Astrocyte (in vitro differentiated cells and primary cell): ENCODE measurements around the gene TBCEL. TPM values are rescaled to one million over a fixed set of nuclear protein-coding genes. Genes with fewer than 3 reads are reported as not detected.

Source experiments
- DNase-seq: peaks from one replicate; pipeline ENCODE4 v3.0.0-alpha.2; 2010; ENCODE audit warnings: low read depth
- FAIRE-seq: peaks from 2 replicates; lab custom pipeline; 2011; peaks lifted over from hg19 to GRCh38; lab: Jason Lieb, UNC
- H2AFZ ChIP-seq: 2 replicates; pipeline ENCODE4 v1.6.0; 2012; ENCODE audit warnings: low read depth, low read length, inconsistent platforms
- H3K27ac ChIP-seq: 2 replicates; pipeline ENCODE4 v1.5.1; 2011; ENCODE audit warnings: low read depth, low read length, inconsistent platforms
- H3K27me3 ChIP-seq: 2 replicates; pipeline ENCODE4 v1.6.0; 2011; ENCODE audit warnings: low read length, inconsistent platforms; ENCODE audit not compliant: insufficient read depth
- H3K36me3 ChIP-seq: 2 replicates; pipeline ENCODE4 v1.5.1; 2011; ENCODE audit warnings: low read length, inconsistent platforms; ENCODE audit not compliant: insufficient read depth
- H3K4me1 ChIP-seq: 2 replicates; pipeline ENCODE4 v1.5.1; 2011; ENCODE audit warnings: low read length, inconsistent platforms; ENCODE audit not compliant: insufficient read depth
- H3K4me2 ChIP-seq: 2 replicates; pipeline ENCODE4 v1.6.0; 2012; ENCODE audit warnings: low read length, inconsistent platforms
- H3K4me3 ChIP-seq: 2 replicates; pipeline ENCODE4 v1.5.1; 2011; ENCODE audit warnings: low read depth, mild to moderate bottlenecking, low read length, inconsistent platforms; ENCODE audit not compliant: insufficient read depth
- H3K79me2 ChIP-seq: 2 replicates; pipeline ENCODE4 v1.6.0; 2012; ENCODE audit warnings: mild to moderate bottlenecking, low read length, inconsistent platforms; ENCODE audit not compliant: insufficient read depth
- H3K9ac ChIP-seq: 2 replicates; pipeline ENCODE4 v1.6.0; 2012; ENCODE audit warnings: mild to moderate bottlenecking, low read length, inconsistent platforms
- H3K9me3 ChIP-seq: 2 replicates; pipeline ENCODE4 v1.5.1; 2012; ENCODE audit warnings: low read depth, mild to moderate bottlenecking, low read length, inconsistent platforms; ENCODE audit not compliant: insufficient read depth
- H4K20me1 ChIP-seq: 2 replicates; pipeline ENCODE4 v1.6.0; 2012; ENCODE audit warnings: low read length, inconsistent platforms; ENCODE audit not compliant: insufficient read depth
- H3K27ac Mint-ChIP-seq: one replicate; pipeline ENCODE4 v1.8.0; 2021; ENCODE audit warnings: mild to moderate bottlenecking, mixed read lengths; ENCODE audit not compliant: unreplicated experiment
- H3K27me3 Mint-ChIP-seq: one replicate; pipeline ENCODE4 v1.8.0; 2021; ENCODE audit warnings: low read depth, mixed read lengths; ENCODE audit not compliant: unreplicated experiment
- H3K36me3 Mint-ChIP-seq: one replicate; pipeline ENCODE4 v1.8.0; 2021; ENCODE audit warnings: low read depth, mixed read lengths; ENCODE audit not compliant: unreplicated experiment
- H3K4me1 Mint-ChIP-seq: one replicate; pipeline ENCODE4 v1.8.0; 2021; ENCODE audit warnings: low read depth, mixed read lengths; ENCODE audit not compliant: unreplicated experiment
- H3K4me3 Mint-ChIP-seq: one replicate; pipeline ENCODE4 v1.8.0; 2021; ENCODE audit warnings: mild to moderate bottlenecking, moderate library complexity, mixed read lengths; ENCODE audit not compliant: unreplicated experiment
- H3K9me3 Mint-ChIP-seq: one replicate; pipeline ENCODE4 v1.8.0; 2021; ENCODE audit warnings: mild to moderate bottlenecking, mixed read lengths; ENCODE audit not compliant: unreplicated experiment
- EZH2 ChIP-seq: IDR thresholded peaks from 2 replicates; pipeline ENCODE4 v1.6.1; 2012; ENCODE audit warnings: mild to moderate bottlenecking, low read length, inconsistent platforms; ENCODE audit not compliant: insufficient read depth
- total RNA-seq: library from RNA; stranded (reverse); gene quantifications from 2 replicates; pipeline ENCODE4 v1.2.1, GENCODE V29; 2021
- TF ChIP-seq, protein P1 (sequence below): IDR thresholded peaks from 2 replicates; pipeline ENCODE4 v1.5.1; 2011; ENCODE audit warnings: low read depth, mild to moderate bottlenecking, inconsistent platforms, low read length, moderate library complexity; ENCODE audit not compliant: insufficient read depth

Gene TBCEL
- total RNA-seq, 1 donor from 2014 or later: 25.9 TPM

DNA sequence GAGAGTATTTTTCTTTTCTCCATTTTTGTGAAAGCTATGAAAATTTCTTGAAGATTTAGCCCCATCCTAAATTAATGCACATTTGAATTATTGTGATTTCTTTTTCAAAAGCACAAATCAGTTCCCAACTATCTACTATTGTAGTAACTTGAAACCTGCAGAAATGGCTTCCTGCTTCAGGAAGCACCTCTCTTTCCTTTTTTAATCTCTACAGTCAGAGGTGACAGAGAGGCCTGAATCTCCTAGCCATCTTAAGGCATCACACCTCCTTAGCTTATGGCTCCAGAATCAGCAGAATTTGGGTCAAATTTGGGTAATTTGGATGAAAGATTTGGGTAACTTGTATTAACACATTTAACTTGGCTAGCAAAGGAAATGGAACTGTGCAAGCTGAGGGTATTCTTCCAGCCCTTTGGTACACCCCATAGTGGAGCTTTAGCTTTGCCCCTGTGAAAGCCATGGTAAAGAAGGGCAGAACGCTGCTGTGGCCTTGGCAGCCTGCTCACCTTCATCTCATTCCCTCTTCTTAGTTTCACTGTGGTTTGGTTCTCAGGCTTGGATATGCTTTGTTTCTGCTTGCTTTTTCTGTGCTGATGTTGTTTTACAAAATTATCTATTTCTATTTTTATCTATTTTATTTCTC is 16.2 kb downstream of the TBCEL start:
- DNase-seq (no peak), FAIRE-seq (no peak)
- TF ChIP-seq EZH2: no peak
- TF ChIP-seq, protein P1, sequence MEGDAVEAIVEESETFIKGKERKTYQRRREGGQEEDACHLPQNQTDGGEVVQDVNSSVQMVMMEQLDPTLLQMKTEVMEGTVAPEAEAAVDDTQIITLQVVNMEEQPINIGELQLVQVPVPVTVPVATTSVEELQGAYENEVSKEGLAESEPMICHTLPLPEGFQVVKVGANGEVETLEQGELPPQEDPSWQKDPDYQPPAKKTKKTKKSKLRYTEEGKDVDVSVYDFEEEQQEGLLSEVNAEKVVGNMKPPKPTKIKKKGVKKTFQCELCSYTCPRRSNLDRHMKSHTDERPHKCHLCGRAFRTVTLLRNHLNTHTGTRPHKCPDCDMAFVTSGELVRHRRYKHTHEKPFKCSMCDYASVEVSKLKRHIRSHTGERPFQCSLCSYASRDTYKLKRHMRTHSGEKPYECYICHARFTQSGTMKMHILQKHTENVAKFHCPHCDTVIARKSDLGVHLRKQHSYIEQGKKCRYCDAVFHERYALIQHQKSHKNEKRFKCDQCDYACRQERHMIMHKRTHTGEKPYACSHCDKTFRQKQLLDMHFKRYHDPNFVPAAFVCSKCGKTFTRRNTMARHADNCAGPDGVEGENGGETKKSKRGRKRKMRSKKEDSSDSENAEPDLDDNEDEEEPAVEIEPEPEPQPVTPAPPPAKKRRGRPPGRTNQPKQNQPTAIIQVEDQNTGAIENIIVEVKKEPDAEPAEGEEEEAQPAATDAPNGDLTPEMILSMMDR: no peak
- Histone ChIP-seq H4K20me1 (peaks cover 72% of the 10 kb centered on the region), H3K27me3 (no peaks in the 10 kb centered on the region), H3K36me3 (no peaks in the 10 kb centered on the region), H3K9ac (no peak overlapping the region), H3K27ac (no peak overlapping the region), H3K79me2 (peaks cover 45% of the 10 kb centered on the region), H3K4me1 (no peaks in the 10 kb centered on the region), H3K9me3 (no peaks in the 10 kb centered on the region), H2AFZ (no peak overlapping the region), H3K4me3 (no peak overlapping the region), H3K4me2 (no peak overlapping the region)
- H3K27me3 Mint-ChIP-seq: no peaks in the 10 kb centered on the region
- H3K36me3 Mint-ChIP-seq: no peaks in the 10 kb centered on the region
- peaks cover 19% of the 10 kb centered on the region for H3K4me1 Mint-ChIP-seq
- H3K9me3 Mint-ChIP-seq: no peaks in the 10 kb centered on the region
- H3K27ac Mint-ChIP-seq: no peak overlapping the region
- H3K4me3 Mint-ChIP-seq: no peak overlapping the region

DNA sequence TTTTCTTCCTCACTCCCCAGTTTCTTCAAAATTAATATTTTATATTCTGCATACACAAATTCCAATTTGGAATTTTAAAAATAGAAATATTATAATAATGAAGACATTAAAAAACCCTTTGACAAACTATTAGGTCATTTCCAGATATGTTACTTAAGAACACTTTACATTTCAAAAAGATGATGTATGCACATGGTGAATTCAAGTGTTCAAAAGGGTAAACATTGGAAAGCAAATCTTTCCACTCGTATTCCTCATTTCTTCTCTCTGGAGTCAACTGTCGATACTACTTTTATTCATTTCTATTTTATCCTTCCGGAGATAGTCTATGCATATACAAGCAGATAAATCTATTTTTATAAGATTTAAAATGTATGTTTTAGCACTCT is 16.7 kb downstream of the TBCEL start:
- TF ChIP-seq EZH2: no peak
- TF ChIP-seq, protein P1: no peak
- H3K27me3 Mint-ChIP-seq: no peaks in the 10 kb centered on the region
- peaks cover 16% of the 10 kb centered on the region for H3K4me1 Mint-ChIP-seq
- H3K4me3 Mint-ChIP-seq: no peak overlapping the region
- H3K36me3 Mint-ChIP-seq: no peaks in the 10 kb centered on the region
- no peak overlapping the region for H3K4me3 ChIP-seq
- H3K27me3 ChIP-seq: no peaks in the 10 kb centered on the region
- H3K4me1 ChIP-seq: no peaks in the 10 kb centered on the region
- no peaks in the 10 kb centered on the region for H3K9me3 ChIP-seq
- H3K27ac Mint-ChIP-seq: no peak overlapping the region
- no peak overlapping the region for H3K27ac ChIP-seq
- FAIRE-seq: no peak
- no peak overlapping the region for H3K4me2 ChIP-seq
- no peaks in the 10 kb centered on the region for H3K9me3 Mint-ChIP-seq
- H2AFZ ChIP-seq: no peak overlapping the region
- H3K9ac ChIP-seq: no peak overlapping the region
- H4K20me1 ChIP-seq: peaks cover 69% of the 10 kb centered on the region
- H3K36me3 ChIP-seq: no peaks in the 10 kb centered on the region
- H3K79me2 ChIP-seq: peaks cover 45% of the 10 kb centered on the region
- no peak for DNase-seq

DNA sequence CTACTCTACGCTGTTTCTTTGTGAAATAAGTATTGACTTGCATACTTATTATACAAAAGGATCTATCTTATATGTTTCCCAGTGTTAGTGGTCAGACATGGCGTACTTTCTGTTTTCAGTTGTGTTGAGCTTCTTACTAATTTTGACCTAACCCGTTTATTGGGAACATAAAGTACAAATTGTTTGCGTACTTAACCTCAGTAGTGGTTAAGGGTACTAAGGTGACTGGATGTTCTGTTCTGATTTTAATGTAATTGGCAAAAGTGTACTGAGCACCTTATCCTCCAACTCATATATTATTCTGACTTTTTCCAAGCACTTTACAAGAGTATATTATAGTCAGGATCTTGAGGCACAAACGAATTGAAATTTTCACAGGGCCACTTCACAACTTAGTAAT is 17.2 kb downstream of the TBCEL start:
- Histone ChIP-seq H3K36me3 (no peaks in the 10 kb centered on the region), H3K9ac (no peak overlapping the region), H2AFZ (no peak overlapping the region), H3K4me3 (no peak overlapping the region), H3K27ac (no peak overlapping the region), H3K79me2 (peaks cover 41% of the 10 kb centered on the region), H3K4me2 (no peak overlapping the region), H3K27me3 (no peaks in the 10 kb centered on the region), H3K4me1 (no peaks in the 10 kb centered on the region), H3K9me3 (no peaks in the 10 kb centered on the region), H4K20me1 (peaks cover 67% of the 10 kb centered on the region)
- FAIRE-seq (no peak), DNase-seq (no peak)
- Mint-ChIP-seq H3K36me3 (no peaks in the 10 kb centered on the region), H3K9me3 (no peaks in the 10 kb centered on the region), H3K27me3 (no peaks in the 10 kb centered on the region), H3K4me1 (peaks cover 11% of the 10 kb centered on the region), H3K27ac (no peak overlapping the region), H3K4me3 (no peak overlapping the region)
- TF ChIP-seq, protein P1: no peak
- TF ChIP-seq EZH2: no peak
